Liver (tissue), 3 donors: ENCODE measurements around the gene VSX2.

ENCODE experiments used
- ATF3 ChIP-seq: IDR thresholded peaks from 2 replicates; pipeline ENCODE4 v1.6.1; 2016; ENCODE audit warnings: antibody characterized with exemption
- GABPA ChIP-seq, 2 donors: IDR thresholded peaks in 1 of 2; conservative IDR thresholded peaks in 1 of 2; 2 replicates each; pipeline ENCODE4 v1.6.1; 2016; ENCODE audit warnings: antibody characterized with exemption in 2 of 2, mild to moderate bottlenecking in 1 of 2, moderate library complexity in 1 of 2
- HNF4G ChIP-seq: IDR thresholded peaks from 2 replicates; pipeline ENCODE4 v1.6.1; 2016; ENCODE audit warnings: antibody characterized with exemption
- SP1 ChIP-seq: IDR thresholded peaks from 2 replicates; pipeline ENCODE4 v1.6.1; 2018; ENCODE audit warnings: antibody characterized with exemption, mild to moderate bottlenecking
- TAF1 ChIP-seq: conservative IDR thresholded peaks from 2 replicates; pipeline ENCODE4 v1.6.1; 2016; ENCODE audit warnings: antibody characterized with exemption, mild to moderate bottlenecking
- YY1 ChIP-seq: IDR thresholded peaks from 2 replicates; pipeline ENCODE4 v1.6.1; 2016; ENCODE audit warnings: antibody characterized with exemption, mild to moderate bottlenecking
- TF ChIP-seq, protein P1 (sequence below): fragments of 150-350 bp; IDR thresholded peaks from 2 replicates; pipeline ENCODE4 v1.5.1; 2017; ENCODE audit warnings: improper control_type of control experiment, low read depth, low read length; ENCODE audit not compliant: missing input control
- TF ChIP-seq, protein P2 (sequence below): IDR thresholded peaks from 2 replicates; pipeline ENCODE4 v1.6.1; 2016; ENCODE audit warnings: antibody characterized with exemption, mild to moderate bottlenecking
- donor health status: healthy.
- donor health status: healthy.

DNA sequence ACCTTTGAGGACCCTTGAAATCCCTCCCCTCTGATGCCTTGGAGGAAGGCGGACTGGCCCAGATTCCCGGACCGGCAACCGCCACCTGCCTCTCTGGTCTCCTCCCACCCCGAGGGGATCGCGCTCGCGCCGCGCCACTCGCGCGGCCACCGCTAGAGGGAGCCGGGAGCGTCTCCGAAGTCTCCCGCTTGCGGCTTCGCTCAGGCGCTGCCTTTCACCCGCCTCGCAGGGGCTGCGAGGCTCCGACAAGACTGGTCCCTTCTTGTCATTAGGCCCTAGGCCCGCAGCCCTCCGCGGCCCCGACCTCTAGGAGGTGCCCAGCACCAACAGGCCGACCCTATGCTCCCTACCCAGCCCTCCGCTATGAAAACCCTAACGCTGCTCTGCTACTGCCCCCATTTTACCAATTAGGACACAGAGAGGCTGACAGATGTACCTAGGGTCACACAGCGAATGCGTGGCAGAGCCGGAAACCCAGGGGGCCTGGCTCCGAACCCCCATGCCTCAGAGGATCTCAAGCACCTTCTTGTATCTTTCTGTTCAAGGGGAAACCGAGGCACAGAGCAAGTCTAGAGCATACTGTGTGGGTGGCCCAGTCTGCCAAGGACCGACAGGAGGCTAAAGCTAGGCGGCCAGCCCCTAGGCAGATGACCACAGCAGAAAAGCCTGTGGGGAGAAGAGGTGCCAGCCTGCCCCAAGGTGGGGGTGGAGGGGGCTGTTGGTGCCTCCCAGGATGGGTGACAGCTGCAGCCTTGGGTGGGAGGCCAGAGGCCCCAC, 21.4 kb upstream of the VSX2 start:
- TF ChIP-seq GABPA (IDR thresholded peaks at IDR 0.05 in 1 of 2, conservative IDR thresholded peaks at IDR 0.05 in 1 of 2) (no peak), HNF4G (no peak), TAF1 (no peak), YY1 (no peak), ATF3 (no peak), SP1 (no peak)
- TF ChIP-seq, protein P1, sequence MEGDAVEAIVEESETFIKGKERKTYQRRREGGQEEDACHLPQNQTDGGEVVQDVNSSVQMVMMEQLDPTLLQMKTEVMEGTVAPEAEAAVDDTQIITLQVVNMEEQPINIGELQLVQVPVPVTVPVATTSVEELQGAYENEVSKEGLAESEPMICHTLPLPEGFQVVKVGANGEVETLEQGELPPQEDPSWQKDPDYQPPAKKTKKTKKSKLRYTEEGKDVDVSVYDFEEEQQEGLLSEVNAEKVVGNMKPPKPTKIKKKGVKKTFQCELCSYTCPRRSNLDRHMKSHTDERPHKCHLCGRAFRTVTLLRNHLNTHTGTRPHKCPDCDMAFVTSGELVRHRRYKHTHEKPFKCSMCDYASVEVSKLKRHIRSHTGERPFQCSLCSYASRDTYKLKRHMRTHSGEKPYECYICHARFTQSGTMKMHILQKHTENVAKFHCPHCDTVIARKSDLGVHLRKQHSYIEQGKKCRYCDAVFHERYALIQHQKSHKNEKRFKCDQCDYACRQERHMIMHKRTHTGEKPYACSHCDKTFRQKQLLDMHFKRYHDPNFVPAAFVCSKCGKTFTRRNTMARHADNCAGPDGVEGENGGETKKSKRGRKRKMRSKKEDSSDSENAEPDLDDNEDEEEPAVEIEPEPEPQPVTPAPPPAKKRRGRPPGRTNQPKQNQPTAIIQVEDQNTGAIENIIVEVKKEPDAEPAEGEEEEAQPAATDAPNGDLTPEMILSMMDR: peak; percentile 83
- TF ChIP-seq, protein P2, sequence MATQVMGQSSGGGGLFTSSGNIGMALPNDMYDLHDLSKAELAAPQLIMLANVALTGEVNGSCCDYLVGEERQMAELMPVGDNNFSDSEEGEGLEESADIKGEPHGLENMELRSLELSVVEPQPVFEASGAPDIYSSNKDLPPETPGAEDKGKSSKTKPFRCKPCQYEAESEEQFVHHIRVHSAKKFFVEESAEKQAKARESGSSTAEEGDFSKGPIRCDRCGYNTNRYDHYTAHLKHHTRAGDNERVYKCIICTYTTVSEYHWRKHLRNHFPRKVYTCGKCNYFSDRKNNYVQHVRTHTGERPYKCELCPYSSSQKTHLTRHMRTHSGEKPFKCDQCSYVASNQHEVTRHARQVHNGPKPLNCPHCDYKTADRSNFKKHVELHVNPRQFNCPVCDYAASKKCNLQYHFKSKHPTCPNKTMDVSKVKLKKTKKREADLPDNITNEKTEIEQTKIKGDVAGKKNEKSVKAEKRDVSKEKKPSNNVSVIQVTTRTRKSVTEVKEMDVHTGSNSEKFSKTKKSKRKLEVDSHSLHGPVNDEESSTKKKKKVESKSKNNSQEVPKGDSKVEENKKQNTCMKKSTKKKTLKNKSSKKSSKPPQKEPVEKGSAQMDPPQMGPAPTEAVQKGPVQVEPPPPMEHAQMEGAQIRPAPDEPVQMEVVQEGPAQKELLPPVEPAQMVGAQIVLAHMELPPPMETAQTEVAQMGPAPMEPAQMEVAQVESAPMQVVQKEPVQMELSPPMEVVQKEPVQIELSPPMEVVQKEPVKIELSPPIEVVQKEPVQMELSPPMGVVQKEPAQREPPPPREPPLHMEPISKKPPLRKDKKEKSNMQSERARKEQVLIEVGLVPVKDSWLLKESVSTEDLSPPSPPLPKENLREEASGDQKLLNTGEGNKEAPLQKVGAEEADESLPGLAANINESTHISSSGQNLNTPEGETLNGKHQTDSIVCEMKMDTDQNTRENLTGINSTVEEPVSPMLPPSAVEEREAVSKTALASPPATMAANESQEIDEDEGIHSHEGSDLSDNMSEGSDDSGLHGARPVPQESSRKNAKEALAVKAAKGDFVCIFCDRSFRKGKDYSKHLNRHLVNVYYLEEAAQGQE: no peak
